SIG-M5 treated with dmso at 0.1 percent for 504 hours (cell line): Measurements from ENCODE around the gene LMBR1.
"Not testable (repeated sequence)": the region's sequence is repeated elsewhere in the genome, so short reads cannot be mapped to it uniquely, and the experiment has no call there.

Experiments
- DNase-seq: peaks from one replicate; lab custom pipeline; 2025; ENCODE audit not compliant: unreplicated experiment; lab: John Stamatoyannopoulos, UW

The LMBR1 gene

GRCh38 chr7:156906200-156906649 is 13.2 kb upstream of the LMBR1 start:
- DNase-seq = no peak

DNA sequence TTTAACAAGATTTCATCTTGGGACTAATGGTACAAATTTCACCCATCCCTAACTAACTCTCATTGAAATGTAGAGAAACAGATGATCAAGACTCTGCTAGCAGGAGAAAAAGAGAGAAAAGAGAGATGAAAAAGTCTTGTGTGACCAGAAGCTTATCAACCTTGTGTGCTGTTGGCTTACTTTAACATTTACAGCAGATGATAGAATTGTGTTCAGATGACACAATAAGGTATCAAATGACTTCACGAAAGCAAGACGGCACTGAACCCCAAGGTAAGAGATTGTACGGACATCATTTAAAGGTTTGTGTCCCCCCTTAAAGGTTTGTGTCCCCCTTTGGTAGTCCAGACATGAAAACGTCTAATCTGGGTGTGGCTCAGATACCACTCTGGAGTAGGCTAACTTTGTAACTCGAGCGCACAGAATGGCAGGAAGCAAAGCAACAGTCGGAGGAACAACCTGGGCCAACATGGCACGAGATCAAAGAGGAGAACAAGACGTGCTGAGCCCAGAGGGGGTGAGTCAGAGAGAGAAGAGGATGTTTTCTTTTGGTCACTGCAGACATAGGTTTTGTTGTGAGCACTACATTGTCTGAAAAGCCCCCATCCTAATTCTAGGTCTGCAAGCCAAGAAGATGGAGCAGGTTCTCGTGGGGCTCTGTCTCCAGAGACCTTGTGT is 10.4 kb upstream of the LMBR1 start:
- no peak for DNase-seq

- not testable (repeated sequence) for DNase-seq
These were observed 7.1 kb upstream of the LMBR1 start for GRCh38 chr7:156900093-156900492.

- DNase-seq = no peak
These were observed 6.0 kb upstream of the LMBR1 start for GRCh38 chr7:156898938-156899337.

- DNase-seq = no peak
These were observed 4.7 kb upstream of the LMBR1 start for GRCh38 chr7:156897673-156898072.

DNA sequence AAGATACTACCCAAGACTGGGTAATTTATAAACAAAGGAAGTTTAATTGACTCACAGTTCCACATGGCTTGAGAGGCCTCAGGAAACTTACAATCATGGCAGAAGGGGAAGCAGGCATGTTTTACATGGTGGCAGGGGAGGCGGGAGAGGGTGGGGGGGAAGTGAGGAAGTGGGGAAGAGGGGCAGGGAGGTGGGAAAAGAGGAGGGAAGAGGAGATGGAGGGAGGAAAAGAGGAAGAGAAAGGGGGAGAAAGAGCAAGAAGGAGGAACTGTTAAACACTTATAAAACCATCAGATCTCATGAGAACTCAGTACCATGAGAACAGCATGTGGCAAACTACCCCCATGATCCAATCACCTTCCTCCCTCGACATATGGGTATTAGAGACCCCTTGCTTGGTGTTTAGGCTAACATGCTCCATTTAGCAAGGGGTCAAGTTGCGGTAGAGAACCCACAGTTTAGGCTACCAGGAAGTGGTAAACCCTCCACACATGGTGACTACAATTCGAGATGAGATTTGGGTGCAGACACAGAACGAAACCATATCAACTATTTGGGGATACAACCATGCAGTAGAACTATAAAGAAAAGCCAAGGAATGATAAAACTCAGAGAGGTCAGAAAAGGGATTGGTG is 3.5 kb upstream of the LMBR1 start:
- no peak for DNase-seq

DNA sequence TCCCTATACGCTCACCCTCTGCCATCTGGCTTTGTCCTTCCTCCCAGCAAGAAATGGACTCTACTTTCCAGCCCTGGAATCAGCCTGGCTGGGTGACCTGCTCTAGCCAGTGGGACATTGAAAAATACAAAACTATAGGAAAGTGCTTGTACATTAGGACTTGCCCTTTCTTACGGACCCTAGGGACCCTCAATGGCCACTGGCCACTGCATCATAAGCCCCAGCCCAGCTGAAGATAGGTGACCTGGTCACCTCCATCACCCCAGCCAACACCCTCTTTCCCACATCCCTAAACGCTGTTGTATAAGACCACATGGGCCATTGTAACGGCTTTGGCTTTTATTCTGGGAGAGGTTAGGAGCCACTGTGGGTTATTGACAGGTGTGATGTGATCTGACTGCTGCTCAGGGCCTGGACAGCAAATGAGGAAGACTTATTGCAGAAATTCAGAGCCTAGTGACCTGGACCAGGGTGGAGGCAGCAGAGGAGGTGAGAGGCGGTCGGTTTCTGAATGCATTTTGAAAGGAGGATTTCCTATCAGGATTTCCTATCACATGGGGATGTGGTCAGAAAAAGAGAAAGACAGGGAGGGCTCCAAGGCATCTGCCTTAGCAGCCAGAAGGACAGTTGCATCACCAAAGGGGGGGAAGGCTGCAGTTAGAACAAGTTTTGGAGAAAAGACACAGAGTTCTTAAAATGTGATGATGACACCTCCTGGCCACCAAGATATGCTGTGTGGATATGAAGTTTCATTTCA is 2.2 kb upstream of the LMBR1 start:
- peak; percentile 89 for DNase-seq

- peak; percentile 20 for DNase-seq
These were observed 742 bp downstream of the LMBR1 start for GRCh38 chr7:156892081-156892800.

GRCh38 chr7:156889746-156890145 is 3.2 kb downstream of the LMBR1 start:
- no peak for DNase-seq

DNA sequence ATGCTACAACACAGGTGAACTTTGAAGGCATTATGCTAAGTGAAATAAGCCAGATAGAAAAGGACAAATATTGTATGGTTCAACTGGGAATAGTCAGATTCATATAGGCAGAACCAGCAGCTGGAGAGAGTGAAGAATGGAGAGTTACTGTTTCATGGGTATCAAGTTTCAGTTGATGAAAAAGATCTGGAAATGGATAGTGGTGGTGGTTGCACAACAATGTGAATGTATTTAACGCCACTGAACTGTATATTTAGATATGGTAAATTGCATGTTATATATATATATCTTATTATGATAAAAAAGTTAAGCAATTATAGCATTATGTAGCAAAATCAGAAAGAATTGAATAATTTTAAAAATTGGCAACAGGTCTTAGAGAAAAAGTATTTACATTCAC is 3.9 kb downstream of the LMBR1 start:
- DNase-seq = peak; percentile 13

GRCh38 chr7:156886020-156886795 is 6.8 kb downstream of the LMBR1 start:
- no peak for DNase-seq

- no peak for DNase-seq
These were observed 11.3 kb downstream of the LMBR1 start for GRCh38 chr7:156881679-156882078.

GRCh38 chr7:156875766-156876165 is 17.2 kb downstream of the LMBR1 start:
- no peak for DNase-seq

DNA sequence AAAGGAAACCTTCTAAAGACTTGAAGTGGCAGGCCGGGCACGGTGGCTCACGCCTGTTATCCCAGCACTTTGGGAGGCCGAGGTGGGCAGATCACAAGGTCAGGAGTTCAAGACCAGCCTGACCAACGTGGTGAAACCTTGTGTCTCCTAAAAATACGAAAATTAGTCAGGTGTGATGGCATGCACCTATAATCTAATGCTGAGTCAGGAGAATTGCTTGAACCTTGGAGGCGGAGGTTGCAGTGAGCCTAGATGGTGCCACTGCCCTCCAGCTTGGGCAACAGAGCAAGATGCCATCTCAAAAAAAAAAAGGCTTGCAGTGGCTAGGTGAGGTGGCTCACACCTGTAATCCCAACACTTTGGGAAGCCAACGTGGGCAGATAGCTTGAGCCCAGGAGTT is 24.6 kb downstream of the LMBR1 start:
- DNase-seq = not testable (repeated sequence)

GRCh38 chr7:156865493-156865892 is 27.5 kb downstream of the LMBR1 start:
- no peak for DNase-seq

DNA sequence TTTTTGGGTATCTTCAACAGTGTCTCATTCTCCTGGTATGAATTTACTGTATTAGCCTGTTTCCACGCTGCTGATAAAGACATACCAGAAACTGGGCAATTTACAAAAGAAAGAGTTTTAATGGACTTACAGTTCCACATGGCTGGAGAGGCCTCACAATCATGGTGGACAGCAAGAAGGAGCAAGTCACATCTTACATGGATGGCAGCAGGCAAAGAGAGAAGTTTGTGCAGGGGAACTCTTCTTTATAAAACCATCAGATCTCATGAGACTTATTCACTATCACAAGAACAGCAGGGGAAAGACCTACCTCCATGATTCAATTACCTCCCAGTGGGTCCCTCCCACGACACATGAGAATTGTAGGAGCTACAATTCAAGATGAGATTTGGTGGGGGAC is 31.0 kb downstream of the LMBR1 start:
- not testable (repeated sequence) for DNase-seq

- no peak for DNase-seq
These were observed 31.8 kb downstream of the LMBR1 start for GRCh38 chr7:156861212-156861611.

GRCh38 chr7:156860099-156860498 is 32.9 kb downstream of the LMBR1 start:
- DNase-seq = not testable (repeated sequence)

- DNase-seq = no peak
These were observed 34.5 kb downstream of the LMBR1 start for GRCh38 chr7:156858523-156858922.

DNA sequence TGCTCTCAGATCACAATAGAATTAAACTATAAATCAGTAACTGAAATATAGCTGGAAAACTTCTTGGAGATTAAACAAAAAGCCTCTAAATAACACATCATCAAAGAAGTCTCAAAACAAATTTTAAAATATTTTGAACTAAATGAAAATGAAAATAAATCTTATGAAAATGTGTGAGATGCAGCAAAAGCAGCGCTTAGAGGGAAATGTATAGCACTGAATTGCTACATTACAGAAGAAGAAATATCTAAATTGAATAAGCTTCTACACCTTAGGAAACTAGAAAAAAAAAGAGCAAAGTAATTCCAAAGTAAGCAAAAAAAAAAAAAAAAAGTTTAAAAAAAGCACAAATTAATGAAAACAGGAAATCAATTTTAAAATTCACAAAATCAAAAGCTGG is 35.2 kb downstream of the LMBR1 start:
- no peak for DNase-seq

GRCh38 chr7:156854654-156855053 is 38.3 kb downstream of the LMBR1 start:
- no peak for DNase-seq
